ENCODE results near the gene RER1. TPM values are rescaled to one million over a fixed set of nuclear protein-coding genes. Genes with fewer than 3 reads are reported as not detected.
"Not testable (repeated sequence)": the region's sequence is repeated elsewhere in the genome, so short reads cannot be mapped to it uniquely, and the experiment has no call there.

The RER1 gene
- polyA plus RNA-seq, 4 donors, result 108 to 124 (median 121) TPM

DNA sequence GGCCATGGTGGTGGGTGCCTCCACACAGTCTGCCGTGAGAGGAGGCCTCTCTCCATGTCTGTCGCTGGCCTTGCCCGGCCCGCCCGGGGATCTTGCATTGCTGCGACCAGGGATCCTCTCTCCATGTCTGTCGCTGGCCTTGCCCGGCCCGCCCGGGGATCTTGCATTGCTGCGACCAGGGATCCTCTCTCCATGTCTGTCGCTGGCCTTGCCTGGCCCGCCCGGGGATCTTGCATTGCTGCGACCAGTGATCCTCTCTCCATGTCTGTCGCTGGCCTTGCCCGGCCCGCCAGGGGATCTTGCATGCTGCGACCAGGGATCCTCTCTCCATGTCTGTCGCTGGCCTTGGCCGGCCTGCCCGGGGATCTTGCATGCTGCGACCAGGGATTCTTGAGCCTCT, 48.7 kb downstream of the RER1 start:
- DNase-seq (ENCODE audit: low read depth in 4 of 4, low spot score in 2 of 4), result not testable (repeated sequence)

DNA sequence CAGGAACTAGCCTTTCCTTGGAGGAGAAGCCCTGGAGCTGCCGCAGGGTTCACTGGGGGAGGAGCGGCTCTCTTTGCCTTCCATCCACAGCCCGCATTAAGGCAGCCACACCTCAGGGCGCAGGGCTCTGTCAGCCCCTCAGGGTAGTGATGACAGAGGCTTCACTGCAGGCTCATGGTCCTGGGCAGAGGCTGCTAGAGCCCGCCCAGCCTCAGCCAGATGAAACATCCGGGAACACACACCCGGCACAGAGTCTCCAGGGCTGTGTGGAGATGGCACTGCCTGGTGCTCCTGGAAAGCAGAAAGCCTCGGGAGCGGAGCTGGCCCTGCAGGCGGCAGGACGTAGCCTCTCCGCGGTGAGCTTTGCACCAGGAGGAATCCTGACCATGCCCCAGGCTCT, 50.1 kb downstream of the RER1 start:
- no peak for DNase-seq (ENCODE audit: low read depth in 4 of 4, low spot score in 2 of 4)

DNA sequence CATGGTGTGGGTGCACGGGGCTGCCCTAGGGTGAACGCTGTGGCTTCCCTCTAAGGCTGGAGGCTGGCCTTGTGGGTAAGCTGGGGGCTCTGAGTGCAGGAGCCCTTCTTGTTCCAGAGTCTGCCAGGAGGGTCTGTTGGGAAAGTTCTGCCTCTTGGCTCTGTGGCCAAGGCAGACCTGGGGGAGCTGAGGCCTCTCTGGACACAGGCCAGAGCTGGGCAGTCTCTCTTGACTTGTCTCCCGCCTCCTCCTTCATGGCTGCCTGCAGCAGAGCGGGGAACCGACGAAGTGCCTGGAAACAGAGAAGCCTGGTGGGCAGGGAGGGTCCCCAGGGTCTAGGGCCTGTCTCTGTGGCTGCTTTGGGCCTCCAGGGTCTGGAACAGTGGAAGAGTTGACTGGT, 51.0 kb downstream of the RER1 start:
- DNase-seq (ENCODE audit: low read depth in 4 of 4, low spot score in 2 of 4), result no peak

DNA sequence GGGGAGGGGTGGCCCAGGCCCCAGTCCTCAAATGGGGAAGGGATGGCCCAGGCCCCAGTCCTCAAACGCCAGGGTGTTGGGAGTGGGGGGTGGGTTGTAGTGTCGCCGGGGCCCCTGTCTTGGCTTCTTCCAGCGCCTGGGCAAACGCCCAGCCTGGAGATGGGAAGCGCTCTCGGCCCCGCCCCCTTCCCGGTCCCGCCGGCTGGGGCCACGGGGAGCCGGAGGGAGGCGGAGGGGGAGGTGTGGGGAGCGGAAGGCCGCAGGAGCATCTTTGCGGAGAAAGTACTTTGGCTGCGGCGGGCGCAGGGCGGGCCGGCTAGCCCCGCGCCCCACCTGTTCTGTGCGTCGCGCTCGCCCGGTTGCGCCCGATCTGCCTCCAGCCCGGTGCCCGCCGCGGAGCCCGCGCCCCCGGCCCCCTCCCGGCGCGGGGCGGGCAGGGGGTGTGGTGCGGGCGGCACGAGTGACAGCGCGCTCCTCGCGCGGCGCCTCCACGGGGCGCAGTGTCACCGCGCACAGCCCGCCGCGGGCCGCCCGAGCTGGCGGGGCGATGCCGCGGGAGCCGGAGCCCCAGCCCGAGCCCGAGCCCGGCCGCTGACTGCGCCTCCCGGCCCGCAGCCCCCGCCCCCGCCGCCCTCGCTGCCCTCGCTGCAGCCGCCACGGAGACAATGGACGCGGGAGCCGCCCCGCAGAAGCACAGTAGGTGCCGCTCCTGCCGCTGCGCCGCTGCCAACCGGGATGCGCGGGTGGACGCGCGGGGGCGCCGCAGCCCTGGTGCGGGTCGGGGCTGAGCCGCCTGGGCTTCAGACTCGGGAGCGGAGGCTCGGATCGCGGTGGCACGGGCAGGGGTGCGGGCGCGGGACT, 51.9 kb downstream of the RER1 start:
- no peak for DNase-seq (ENCODE audit: low read depth in 4 of 4, low spot score in 2 of 4)

DNA sequence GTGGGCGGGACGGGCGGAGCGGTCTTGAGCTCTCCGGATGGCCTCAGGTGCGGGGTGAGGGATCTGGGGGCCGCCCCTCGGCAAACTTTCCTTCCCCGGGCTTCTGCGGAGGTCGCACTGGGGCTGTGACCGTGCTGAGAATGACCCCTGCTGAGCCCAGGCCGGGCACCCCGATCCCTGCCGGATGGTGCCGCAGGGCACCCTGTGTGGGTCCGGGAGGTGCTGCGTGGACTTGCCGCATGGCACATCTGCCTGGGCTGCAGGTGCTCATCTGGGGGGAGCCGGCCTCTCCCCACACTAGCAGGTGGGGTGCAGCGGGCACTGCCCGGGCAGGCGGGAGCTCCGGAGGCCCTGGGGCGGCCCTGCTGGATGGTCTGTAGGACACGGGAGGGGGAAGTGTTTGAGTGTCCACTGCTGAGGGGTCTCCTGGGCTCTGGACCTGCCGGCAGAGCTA, 52.5 kb downstream of the RER1 start:
- no peak for DNase-seq (ENCODE audit: low read depth in 4 of 4, low spot score in 2 of 4)

DNA sequence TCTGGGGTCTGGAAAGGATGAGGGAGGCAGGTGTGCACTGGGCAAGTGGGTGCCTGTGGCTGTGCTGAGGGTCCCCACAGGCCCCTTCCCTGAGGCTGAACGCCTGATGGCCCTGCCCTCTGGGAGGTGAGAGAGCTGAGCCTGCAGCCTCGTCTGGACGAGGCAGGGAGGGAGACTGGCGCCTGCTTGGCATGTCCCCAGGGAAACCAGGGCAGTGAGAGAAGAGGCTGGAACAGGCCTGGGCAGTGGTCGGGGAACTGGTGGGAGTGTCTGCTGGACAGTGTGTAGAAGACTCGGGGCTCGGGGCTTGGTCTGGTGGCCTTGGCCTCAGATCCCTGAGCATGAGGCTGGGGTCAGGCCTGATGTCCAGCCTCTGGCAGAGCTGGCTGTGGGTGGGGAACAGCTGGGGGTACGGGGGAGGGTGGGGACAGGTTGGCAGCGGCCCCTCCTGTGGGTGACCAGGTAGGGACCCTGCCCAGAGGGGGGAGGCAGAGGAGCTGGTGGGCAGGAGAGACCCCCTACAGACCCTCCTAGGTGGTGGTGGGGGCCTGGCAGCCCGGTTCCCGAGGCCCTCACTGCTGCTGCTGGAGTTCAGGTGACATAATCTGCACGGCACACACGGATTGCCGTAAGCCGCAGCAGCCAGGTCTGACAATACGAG, 53.7 kb downstream of the RER1 start:
- DNase-seq (ENCODE audit: low read depth in 4 of 4, low spot score in 2 of 4), result no peak

DNA sequence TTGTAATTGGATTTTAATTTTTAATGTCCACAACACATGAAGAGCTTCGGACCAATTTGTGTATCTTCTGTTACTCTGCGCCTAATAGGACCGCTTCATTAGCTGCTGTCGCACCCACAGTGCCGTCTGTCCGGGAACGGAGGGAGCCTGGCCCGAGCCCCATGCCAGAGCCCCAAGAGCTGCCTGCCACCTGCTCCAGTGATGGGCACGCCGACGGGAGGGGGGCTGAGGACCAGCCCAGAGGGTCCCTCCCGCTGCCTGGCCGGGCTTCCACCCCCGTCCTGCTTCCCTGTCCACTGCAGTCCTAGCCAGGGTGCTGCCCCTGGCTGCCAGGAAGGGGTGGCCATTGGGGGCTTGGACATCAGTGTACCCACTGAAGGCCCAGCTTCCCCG, 54.2 kb downstream of the RER1 start:
- DNase-seq (ENCODE audit: low read depth in 4 of 4, low spot score in 2 of 4), result no peak

DNA sequence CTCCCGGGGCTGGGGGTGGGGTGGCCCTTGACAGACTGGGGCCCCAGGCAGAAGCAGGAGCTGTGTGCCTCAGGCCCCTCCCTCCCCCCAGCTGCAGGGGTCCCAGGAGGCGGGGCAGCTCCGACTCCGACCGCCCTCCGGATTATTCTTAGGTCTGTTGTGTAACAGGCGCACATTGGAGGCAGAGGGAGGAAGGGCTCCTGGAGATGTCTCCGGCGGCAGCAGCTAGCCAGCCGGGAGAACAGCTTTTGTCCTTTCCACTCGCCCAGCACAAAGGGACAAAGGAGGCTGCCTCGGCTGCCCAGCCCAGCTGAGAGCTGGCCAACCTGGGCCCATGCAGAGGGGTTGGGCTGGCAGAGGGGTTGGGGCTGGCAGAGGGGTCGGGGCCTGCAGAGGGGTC, 54.8 kb downstream of the RER1 start:
- no peak for DNase-seq (ENCODE audit: low read depth in 4 of 4, low spot score in 2 of 4)

DNA sequence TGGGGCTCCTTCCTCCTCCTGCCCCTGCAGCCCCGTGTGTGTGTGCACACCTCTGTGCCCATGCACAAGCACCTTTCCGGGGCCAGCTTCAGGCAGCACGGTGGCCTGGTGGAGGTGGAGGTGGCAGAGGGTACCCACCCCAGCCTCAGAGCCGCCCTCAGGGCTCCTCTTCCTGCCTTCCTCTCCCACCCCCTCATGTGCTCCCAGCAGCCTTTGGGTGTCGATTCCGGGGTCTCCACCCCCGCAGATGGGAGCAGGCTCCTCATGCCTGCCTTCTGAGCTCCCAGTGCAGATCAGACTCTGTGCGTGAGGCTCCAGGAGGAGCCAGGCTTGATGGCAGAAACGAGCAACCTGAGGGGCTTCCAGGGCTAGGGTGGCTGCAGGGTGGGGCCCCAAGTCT, 55.2 kb downstream of the RER1 start:
- DNase-seq (ENCODE audit: low read depth in 4 of 4, low spot score in 2 of 4), result no peak

DNA sequence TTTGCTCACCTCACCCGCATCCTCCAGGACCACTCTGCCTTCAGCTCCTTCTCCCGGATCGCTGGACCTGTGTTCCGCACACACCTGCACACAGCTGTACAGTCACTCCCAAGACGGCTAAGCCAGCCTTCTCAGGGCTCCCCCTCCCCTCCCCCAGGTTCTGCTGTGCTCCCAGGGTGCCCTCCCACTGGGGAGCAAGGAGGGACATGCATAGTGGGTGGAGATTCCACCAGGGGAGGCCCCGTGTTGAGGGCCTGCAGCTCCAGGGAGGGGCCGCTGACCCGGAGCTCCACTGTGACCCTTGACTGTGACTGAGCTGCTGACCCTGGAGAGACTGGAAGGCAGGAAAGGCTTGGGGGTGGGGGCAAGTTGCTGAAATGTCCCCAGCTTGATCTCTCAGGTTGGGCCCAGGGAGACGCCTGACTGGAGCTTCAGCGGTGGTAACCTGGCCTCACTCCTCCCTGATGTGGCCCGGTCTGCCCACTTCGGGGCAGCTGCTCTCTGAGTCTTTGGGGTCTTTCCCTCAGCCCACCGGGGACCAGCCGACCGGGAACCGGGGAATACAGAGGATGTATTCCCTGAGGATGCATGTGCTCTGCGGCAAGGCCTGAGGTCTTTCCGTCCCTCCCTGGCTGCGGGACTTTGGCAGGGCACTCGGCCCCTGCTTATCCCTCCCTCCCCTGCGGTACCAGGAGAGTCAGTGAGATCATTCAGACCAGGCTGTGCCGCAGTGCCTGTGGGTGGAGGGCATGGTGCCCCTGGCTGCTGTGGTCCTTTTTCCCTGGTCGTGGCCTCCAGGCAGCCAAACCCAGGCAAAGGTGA, 55.8 kb downstream of the RER1 start:
- no peak for DNase-seq (ENCODE audit: low read depth in 4 of 4, low spot score in 2 of 4)

DNA sequence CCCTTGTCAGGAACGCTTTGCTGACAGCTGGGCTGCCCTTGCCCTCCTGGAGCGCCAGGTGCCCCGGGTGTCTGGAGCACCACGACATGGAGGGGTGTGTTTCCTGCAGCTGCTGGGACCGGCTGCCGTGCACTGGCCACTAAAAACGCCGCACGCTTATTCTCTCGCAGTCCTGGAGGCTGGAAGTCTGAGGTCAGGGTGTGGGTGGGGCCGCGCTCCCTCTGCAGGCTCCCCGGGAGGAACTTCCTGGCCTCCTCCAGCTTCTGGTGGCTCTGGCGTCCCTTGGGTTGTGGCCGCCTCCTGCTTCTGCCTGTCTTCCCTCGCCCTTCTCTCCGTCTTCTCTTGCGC, 56.4 kb downstream of the RER1 start:
- DNase-seq (ENCODE audit: low read depth in 4 of 4, low spot score in 2 of 4), result no peak

DNA sequence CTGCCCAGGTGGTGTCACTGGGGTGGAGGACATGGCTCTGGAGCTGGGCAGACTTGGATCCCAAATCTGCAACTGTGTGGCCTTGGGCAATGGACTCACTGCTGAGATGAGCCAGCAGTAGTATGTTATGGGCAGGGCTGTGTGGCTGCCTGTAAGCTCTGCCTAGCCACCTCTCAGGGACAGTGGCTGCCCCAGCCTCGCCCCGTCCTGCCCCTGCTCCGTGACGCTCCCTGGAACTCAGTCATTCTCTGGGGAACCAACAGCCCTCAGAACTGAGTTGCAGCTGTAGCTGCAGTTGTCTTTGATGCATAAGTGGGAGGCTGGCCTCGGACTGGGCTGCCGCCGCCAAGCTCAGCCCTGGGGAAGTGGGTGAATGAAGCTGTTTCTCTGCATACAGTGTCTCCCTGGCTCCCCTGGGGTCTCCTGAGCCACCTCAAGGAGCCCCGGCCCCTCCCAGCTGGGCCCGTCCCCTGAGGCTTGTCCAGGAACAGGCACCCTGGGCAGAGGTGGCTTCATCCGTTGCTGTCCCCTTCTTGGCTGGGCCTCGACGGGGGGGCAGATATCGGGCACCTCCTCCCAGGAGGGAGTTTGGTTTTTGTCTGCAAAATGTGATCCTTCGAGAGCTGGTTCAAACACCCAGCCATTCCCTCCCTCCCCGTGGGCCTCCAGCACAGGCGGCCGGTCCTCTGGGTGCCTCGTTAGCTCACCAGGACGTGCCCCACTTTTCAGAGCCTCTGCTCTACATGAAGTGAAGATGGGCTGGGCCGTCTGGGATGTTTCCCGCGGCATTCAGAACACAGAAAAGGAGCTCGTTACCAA, 58.2 kb downstream of the RER1 start:
- DNase-seq (ENCODE audit: low read depth in 4 of 4, low spot score in 2 of 4), result no peak

DNA sequence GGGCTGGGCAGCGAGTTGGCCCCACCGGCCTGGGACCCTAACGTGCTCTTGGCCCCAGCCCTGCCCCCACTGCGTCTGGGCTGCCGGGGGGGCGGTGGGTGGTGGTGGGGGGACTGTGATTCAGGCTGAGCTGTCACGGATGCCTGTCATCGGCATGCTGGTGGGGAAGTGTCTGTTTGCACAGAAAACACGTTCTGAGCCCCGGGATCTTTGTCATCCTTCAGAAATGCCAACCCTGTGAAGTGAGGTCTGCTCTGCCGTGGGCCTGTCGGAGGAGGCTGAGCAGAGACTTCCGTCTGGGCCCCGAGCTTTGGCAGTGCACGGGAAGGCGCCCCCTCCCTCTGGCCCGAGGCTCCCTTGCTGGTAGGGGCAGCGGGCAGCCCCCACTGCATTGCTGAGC, 60.1 kb downstream of the RER1 start:
- no peak for DNase-seq (ENCODE audit: low read depth in 4 of 4, low spot score in 2 of 4)

DNA sequence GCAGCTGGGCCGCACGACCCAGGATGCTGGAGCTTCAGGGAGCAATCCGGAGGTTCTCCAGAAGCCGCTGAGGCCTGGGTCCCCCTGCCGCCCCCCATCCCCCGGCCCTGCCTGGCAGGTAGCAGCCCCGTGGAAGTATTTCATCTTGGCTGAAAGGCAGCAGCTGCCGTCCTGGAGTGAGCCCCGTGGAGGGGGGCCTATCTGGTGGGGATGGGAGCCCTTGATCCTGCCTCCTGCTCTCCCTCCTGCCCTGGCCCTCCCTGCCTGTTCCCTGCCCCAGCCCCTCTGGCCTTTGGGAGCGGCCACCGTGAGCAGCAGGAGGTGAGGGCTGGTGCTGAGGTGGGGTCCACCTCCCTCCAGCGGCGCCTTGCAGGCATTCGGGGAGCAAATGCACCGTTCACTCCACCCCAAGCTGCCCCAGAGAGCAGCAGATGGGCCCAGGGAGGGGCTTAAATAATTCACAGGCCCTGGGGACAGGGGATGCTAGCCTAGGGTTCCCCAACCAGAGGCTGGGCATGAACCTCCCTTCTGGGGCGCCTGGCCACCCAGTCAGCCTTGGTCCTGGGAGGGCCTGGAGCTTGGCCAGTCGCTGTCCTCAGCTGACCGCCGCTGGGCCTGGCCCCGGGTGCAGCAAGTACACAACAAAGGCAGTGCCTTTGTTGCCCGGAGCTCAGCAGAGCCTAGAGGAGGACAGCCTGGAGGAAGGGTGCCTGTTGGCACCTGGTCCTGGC, 60.7 kb downstream of the RER1 start:
- no peak for DNase-seq (ENCODE audit: low read depth in 4 of 4, low spot score in 2 of 4)

DNA sequence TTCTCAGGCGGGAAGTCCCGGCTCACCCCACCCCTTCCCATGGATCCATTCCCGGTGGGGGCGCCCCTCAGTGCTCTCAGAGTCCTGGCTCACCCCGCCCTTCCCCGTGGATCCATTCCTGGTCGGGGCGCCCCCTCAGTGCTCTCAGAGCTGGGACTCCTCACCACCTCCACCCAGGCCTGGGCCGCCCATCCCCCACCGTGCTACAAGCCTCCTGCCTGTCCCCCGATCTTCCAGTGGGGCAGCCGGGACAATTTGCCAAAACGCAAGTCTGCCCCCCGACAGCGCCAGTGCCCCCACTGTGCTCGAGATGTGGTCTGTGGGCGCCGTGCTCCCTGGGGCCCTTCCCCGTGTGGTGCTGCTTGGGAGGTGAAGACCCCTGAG, 61.3 kb downstream of the RER1 start:
- DNase-seq (ENCODE audit: low read depth in 4 of 4, low spot score in 2 of 4), result no peak

DNA sequence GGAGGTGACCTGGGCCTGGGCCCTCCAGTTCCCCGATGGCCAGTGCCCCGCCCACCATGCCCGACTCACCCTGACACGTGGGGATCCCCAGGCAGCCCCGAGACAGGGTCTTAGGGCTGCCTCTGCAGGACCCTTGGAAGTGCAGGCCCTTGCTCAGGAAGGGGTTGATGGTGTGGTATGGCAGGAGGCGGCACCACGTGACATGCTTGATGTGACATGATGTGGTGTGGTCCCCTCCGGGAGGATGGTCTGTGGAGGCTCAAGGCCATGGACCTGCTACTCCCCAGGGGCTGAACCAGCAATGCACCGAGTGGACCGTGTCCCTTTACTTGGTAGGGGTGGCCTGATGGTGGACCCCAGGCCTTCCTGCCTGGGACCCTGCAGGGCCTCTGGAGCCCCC, 62.6 kb downstream of the RER1 start:
- no peak for DNase-seq (ENCODE audit: low read depth in 4 of 4, low spot score in 2 of 4)

Measured in left renal cortex interstitium (tissue), 4 donors.